ENCODE results near the gene COL15A1. TPM values are rescaled to one million over a fixed set of nuclear protein-coding genes. Genes with fewer than 3 reads are reported as not detected.

The COL15A1 gene
- total RNA-seq, 1 experiment from 2014 or later, result 0.10 TPM

- Histone ChIP-seq H3K27me3 (ENCODE audit: control insufficient read depth, insufficient read depth, low read length) (no peaks in the 10 kb centered on the region; the same call in none of the 2 replicates), H3K36me3 (ENCODE audit: control insufficient read depth, insufficient read depth, low read length) (no peaks in the 10 kb centered on the region), H3K9me3 (ENCODE audit: control insufficient read depth, insufficient read depth, low read depth, low read length) (no peaks in the 10 kb centered on the region), H3K4me3 (ENCODE audit: low read depth in 2 of 2, low read length in 2 of 2) (no peak overlapping the region), H3K27ac (ENCODE audit: low read length) (no peak overlapping the region), H3K4me1 (ENCODE audit: control insufficient read depth, insufficient read depth, low read length) (no peaks in the 10 kb centered on the region)
- POLR2A ChIA-PET, result no interaction called here
- intact Hi-C loops (cut with micrococcal nuclease; ENCODE audit: unreplicated experiment), result no loop called here
- no peak for DNase-seq (ENCODE audit: low read depth, low spot score)
- in situ Hi-C loops (cut with HindIII; ENCODE audit: low pct_unique_long_range_greater_than_20kb, low sequenced_read_pairs), result no loop called here
- CTCF ChIA-PET, result no interaction called here
- ATAC-seq, result no peak
- BruUV-seq (replicated peaks), result no TSS peak
- TF ChIP-seq, protein P1, sequence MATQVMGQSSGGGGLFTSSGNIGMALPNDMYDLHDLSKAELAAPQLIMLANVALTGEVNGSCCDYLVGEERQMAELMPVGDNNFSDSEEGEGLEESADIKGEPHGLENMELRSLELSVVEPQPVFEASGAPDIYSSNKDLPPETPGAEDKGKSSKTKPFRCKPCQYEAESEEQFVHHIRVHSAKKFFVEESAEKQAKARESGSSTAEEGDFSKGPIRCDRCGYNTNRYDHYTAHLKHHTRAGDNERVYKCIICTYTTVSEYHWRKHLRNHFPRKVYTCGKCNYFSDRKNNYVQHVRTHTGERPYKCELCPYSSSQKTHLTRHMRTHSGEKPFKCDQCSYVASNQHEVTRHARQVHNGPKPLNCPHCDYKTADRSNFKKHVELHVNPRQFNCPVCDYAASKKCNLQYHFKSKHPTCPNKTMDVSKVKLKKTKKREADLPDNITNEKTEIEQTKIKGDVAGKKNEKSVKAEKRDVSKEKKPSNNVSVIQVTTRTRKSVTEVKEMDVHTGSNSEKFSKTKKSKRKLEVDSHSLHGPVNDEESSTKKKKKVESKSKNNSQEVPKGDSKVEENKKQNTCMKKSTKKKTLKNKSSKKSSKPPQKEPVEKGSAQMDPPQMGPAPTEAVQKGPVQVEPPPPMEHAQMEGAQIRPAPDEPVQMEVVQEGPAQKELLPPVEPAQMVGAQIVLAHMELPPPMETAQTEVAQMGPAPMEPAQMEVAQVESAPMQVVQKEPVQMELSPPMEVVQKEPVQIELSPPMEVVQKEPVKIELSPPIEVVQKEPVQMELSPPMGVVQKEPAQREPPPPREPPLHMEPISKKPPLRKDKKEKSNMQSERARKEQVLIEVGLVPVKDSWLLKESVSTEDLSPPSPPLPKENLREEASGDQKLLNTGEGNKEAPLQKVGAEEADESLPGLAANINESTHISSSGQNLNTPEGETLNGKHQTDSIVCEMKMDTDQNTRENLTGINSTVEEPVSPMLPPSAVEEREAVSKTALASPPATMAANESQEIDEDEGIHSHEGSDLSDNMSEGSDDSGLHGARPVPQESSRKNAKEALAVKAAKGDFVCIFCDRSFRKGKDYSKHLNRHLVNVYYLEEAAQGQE (IDR thresholded peaks at IDR 0.05; ENCODE audit: insufficient read depth in 1 of 2, low read depth in 2 of 2, low read length in 1 of 2), result no peak
- TF ChIP-seq SIN3A (IDR thresholded peaks at IDR 0.05; ENCODE audit: borderline replicate concordance, insufficient read depth, low read depth, low read length) (no peak), POLR2AphosphoS5 (IDR thresholded peaks at IDR 0.05; ENCODE audit: low read depth, low read length) (no peak), TCF7L2 (IDR thresholded peaks at IDR 0.05; ENCODE audit: low read depth, low read length) (no peak)
- TF ChIP-seq, protein P2, sequence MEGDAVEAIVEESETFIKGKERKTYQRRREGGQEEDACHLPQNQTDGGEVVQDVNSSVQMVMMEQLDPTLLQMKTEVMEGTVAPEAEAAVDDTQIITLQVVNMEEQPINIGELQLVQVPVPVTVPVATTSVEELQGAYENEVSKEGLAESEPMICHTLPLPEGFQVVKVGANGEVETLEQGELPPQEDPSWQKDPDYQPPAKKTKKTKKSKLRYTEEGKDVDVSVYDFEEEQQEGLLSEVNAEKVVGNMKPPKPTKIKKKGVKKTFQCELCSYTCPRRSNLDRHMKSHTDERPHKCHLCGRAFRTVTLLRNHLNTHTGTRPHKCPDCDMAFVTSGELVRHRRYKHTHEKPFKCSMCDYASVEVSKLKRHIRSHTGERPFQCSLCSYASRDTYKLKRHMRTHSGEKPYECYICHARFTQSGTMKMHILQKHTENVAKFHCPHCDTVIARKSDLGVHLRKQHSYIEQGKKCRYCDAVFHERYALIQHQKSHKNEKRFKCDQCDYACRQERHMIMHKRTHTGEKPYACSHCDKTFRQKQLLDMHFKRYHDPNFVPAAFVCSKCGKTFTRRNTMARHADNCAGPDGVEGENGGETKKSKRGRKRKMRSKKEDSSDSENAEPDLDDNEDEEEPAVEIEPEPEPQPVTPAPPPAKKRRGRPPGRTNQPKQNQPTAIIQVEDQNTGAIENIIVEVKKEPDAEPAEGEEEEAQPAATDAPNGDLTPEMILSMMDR (IDR thresholded peaks at IDR 0.05), result no peak
Observed at GRCh38 chr9:98929895-98930341, 13.8 kb upstream of the COL15A1 start.

GRCh38 chr9:98930792-98931191, 12.9 kb upstream of the COL15A1 start:
- in situ Hi-C loops (cut with HindIII; ENCODE audit: low pct_unique_long_range_greater_than_20kb, low sequenced_read_pairs), result no loop called here
- H3K9me3 ChIP-seq (ENCODE audit: control insufficient read depth, insufficient read depth, low read depth, low read length), result no peaks in the 10 kb centered on the region
- no peak overlapping the region for H3K4me3 ChIP-seq (ENCODE audit: low read depth in 2 of 2, low read length in 2 of 2)
- intact Hi-C loops (cut with micrococcal nuclease; ENCODE audit: unreplicated experiment), result no loop called here
- no peak overlapping the region for H3K27ac ChIP-seq (ENCODE audit: low read length)
- TF ChIP-seq SIN3A (IDR thresholded peaks at IDR 0.05; ENCODE audit: borderline replicate concordance, insufficient read depth, low read depth, low read length) (no peak), TCF7L2 (IDR thresholded peaks at IDR 0.05; ENCODE audit: low read depth, low read length) (no peak), POLR2AphosphoS5 (IDR thresholded peaks at IDR 0.05; ENCODE audit: low read depth, low read length) (no peak)
- TF ChIP-seq, protein P2 (IDR thresholded peaks at IDR 0.05), result no peak
- TF ChIP-seq, protein P1 (IDR thresholded peaks at IDR 0.05; ENCODE audit: insufficient read depth in 1 of 2, low read depth in 2 of 2, low read length in 1 of 2), result no peak
- CTCF ChIA-PET, result no interaction called here
- no peaks in the 10 kb centered on the region for H3K36me3 ChIP-seq (ENCODE audit: control insufficient read depth, insufficient read depth, low read length)
- no peaks in the 10 kb centered on the region for H3K4me1 ChIP-seq (ENCODE audit: control insufficient read depth, insufficient read depth, low read length)
- ATAC-seq (no peak), DNase-seq (ENCODE audit: low read depth, low spot score) (no peak)
- BruUV-seq (replicated peaks), result no TSS peak
- H3K27me3 ChIP-seq (ENCODE audit: control insufficient read depth, insufficient read depth, low read length), result no peaks in the 10 kb centered on the region; the same call in none of the 2 replicates
- POLR2A ChIA-PET, result no interaction called here

All from Panc1 (cell line).